GM21360 (cell line): ENCODE data around the gene KIF26B.
"Not testable (repeated sequence)": the region's sequence is repeated elsewhere in the genome, so short reads cannot be mapped to it uniquely, and the experiment has no call there.

Experiments used
- ATAC-seq: cut with Tn5 transposase; IDR thresholded peaks from one replicate; pipeline ENCODE4 v1.9.1; 2021; ENCODE audit warnings: mild to moderate bottlenecking, moderate library complexity; ENCODE audit not compliant: unreplicated experiment

Gene KIF26B

GRCh38 chr1:245710961-245711903, 556.4 kb downstream of the KIF26B start:
- ATAC-seq: no peak

DNA sequence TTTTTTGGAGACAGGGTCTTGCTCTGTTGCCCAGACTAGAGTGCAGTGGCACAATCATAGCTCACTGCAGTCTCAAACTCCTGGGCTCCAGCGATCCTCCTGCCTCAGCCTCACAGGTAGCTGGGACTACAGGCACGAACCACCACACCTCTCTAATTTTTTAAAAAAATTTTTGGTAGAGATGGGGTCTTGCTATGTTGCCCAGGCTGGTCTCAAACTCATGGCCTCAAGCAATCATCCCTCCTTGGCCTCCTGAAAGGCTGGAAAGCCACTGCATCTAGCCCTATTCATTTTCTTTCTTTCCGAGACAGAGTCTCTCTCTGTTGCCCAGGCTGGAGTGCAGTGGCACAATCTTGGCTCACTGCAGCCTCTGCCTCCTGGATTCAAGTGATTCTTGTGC, 559.2 kb downstream of the KIF26B start:
- ATAC-seq: not testable (repeated sequence)

- ATAC-seq: no peak
Measured at GRCh38 chr1:245715291-245715701, 560.5 kb downstream of the KIF26B start.

GRCh38 chr1:245715970-245716369, 561.2 kb downstream of the KIF26B start:
- no peak for ATAC-seq

DNA sequence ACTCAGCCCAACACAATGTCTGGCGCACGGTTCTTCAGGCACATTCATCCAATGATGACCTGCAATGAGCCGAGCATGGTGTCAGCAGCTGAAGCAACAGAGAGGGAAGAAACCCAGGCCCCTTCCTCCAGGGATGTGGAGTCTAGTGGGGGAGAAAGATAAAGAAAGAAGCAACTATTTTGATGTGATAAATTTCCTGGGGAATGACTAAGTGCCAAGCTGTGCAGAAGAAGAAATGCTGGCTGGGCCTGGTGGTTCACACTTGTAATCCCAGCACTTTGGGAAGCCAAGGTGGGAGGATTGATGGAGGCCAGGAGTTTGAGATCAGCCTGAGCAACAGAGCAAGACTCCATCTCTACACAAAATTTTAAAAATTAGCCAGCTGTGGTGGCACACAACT, 561.8 kb downstream of the KIF26B start:
- ATAC-seq: no peak

DNA sequence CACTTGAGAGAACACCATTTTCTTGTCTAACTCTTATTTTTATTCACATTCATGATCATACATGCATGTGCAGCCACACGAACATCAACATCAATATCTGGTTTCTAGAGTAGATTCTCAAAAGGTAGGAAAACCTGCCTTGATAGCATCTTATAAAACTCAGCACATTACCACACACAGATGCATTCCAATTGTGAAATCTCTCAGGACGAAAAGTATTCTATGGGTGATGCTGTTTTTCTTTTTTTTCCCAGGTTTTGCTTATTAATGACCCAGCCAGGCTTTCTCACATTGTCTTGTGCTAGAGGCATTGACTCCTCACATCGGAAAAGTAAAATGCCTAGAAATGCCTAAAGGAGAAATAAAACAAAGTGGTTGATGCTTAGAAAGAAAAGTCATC, 562.8 kb downstream of the KIF26B start:
- ATAC-seq: no peak

DNA sequence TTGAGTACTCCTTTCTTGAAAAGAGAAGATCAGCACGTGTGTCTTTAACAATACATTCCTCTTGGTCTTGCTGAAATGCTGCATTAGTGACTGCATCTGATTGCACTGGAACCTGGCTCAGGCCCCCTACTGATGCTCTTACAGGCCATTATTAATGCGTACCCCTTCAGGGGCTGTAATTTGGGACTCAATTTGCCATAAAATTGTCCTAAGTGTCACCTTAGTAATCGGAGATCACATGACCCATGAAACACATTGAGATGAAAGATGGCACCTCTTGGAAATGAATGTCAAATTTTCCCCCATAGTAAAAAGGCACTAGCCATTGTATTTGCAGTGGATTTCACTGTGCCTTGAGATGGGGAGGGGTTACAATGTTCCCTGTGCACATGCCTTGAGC, 563.3 kb downstream of the KIF26B start:
- ATAC-seq: no peak

DNA sequence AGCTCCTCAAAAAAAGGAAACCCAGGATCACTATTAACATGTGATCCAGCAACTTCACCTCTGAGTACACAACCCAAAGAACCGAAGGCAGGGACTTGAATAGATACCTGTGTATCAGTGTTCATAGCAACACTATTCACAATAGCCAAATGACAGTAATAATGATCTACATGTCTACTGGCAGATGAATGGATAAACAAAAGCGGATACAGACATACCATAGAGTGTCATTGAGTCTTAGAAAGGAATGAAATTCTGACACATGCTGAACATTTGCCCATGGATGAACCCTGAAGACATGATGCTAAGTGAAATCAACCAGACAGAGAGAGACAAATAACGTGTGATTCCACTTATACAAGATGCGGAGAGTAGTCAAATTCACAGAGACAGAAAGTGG, 564.2 kb downstream of the KIF26B start:
- ATAC-seq: no peak

- no peak for ATAC-seq
Measured at GRCh38 chr1:245721488-245721887, 566.7 kb downstream of the KIF26B start.

DNA sequence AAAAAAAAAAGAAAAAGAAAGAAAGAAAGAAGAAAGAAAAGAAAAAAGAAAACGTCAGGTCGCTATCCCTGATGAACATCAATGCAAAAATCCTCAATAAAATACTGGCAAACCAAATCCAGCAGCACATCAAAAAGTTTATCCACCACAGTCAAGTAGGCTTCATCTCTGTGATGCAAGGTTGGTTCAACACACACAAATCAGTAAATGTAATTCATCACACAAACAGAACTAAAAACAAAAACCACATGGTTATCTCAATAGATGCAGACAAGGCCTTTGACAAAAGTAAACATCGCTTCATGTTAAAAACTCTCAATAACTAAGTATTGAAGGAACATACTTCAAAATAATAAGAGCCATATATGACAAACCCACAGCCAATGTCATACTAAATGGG, 573.2 kb downstream of the KIF26B start:
- not testable (repeated sequence) for ATAC-seq

DNA sequence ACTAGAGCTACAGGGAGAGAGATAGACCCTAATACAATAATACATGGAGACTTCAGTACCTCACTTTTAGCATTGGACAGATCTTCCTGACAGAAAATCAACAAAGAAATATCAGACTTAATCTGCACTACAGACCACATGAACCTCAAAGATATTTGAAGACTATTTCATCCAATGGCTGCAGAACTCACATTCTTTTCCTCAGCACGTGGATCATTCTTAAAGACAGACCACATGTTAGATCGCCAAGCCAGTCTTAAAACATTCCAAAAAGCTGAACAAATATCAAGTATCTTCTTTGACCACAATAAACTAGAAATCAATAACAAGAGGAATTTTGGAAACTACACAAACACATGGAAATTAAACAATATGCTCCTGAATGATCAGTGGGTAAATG, 576.0 kb downstream of the KIF26B start:
- ATAC-seq: no peak

- not testable (repeated sequence) for ATAC-seq
Measured at GRCh38 chr1:245740336-245740735, 585.6 kb downstream of the KIF26B start.

GRCh38 chr1:245742896-245743295, 588.1 kb downstream of the KIF26B start:
- no peak for ATAC-seq

DNA sequence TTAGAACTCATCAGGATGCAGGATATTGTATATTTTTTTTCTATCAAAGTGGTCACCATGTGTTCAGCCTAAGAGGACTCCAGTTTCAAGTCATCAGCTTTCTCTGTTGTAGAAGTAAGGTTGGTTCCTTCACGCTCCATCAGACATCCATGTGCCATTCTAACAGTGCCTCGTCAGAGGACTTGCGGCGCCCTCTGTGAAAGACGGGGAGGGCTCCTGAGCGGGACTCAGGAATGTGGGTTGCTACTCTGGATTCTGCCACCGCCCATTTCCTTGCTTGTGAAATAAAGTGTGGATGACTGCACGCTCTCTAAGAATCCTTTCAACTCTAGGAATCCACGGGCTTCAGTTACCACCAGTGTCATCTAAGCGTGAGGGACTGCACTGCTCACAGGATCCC, 593.5 kb downstream of the KIF26B start:
- no peak for ATAC-seq

DNA sequence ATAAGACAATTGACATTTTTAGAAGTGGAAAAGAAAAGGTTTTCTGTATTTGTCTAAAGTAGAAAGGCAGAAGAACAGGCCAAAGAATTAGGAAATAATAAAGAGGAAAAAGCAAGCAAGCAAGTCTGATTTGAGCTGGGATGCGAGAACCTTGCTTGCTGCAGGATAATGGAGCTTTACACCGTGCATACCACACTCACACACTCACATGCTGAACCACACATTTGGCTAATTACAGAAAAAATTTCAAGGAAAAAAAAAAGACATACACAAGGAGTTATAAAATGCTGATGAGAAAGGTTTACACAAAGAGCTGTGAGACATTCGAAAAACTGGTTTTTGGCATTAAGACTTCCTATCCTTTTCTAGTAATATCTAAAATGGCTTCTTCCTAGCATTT, 593.9 kb downstream of the KIF26B start:
- no peak for ATAC-seq

DNA sequence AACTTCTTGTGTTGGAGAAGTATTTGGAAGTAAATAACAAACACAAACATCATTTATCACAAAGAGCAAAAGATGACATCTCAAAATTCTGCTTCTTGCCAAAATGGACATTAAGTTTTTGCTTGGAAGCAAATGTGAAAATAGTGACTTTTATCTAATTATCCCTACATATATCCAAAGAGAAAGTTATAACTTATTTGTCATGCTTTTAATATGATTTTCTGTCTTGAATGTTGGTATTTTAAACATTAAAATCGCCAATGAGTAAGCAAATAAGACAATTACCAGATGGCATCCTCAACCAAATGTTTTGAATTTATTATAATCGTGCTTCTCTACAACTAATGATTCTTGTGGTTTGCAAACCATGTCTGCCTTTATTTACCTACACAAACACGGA, 594.3 kb downstream of the KIF26B start:
- ATAC-seq: no peak

DNA sequence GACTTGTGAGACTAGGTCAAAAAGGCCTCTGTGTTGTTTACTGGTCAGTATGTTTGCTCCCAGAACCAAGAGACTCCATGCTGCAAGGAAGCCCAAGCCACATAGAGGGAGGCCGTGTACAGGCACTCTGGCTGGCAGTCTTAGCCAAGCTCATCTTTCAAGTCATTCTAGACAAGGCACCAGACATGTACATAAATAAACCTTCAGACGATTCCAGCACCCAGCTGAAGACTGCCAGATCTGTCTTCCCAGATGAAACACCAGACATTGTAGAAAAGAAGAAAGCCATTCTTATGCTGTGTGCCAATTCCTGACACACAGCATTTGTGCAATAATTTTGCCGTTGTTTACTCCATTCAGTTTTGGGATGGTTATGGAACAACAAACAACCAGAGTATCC, 595.5 kb downstream of the KIF26B start:
- ATAC-seq: no peak

GRCh38 chr1:245751116-245751515, 596.3 kb downstream of the KIF26B start:
- no peak for ATAC-seq

GRCh38 chr1:245751726-245752470, 597.1 kb downstream of the KIF26B start:
- ATAC-seq: no peak

- no peak for ATAC-seq
Measured at GRCh38 chr1:245752561-245752960, 597.8 kb downstream of the KIF26B start.

- no peak for ATAC-seq
Measured at GRCh38 chr1:245753807-245754206, 599.0 kb downstream of the KIF26B start.

- ATAC-seq: no peak
Measured at GRCh38 chr1:245754463-245754961, 599.7 kb downstream of the KIF26B start.
